HG03378 (cell line): ENCODE measurements around the gene PLN.

Source experiments
- ATAC-seq: cut with Tn5 transposase; IDR thresholded peaks from one replicate; pipeline ENCODE4 v1.9.1; 2021; ENCODE audit warnings: mild to moderate bottlenecking, moderate library complexity; ENCODE audit not compliant: unreplicated experiment

Gene PLN

DNA sequence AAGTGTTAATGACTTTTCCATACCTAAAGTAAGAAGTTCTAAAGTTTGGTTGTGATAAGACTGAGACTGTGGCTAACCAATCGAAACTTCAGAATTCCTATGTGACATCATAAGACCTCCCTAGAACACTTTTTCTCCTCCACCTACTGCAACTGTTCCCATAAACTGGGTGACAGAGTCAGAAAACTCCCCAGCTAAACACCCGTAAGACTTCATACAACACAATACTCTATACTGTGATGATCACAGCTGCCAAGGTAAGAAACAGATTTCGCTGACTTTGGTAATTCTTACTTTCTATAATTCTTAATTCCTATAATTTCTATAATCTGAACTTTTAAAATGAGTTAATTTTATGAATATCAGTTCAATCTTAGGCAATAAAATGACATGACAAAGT lies at the start of gene PLN:
TSS of gene PLN (plus strand) at position 161 of the 400 bp plus-strand sequence. CDS start 10,626 bp downstream, outside the sequence.
- ATAC-seq, result no peak

- no peak for ATAC-seq
Observed at GRCh38 chr6:118500130-118501015, 47.7 kb upstream of the PLN start.

DNA sequence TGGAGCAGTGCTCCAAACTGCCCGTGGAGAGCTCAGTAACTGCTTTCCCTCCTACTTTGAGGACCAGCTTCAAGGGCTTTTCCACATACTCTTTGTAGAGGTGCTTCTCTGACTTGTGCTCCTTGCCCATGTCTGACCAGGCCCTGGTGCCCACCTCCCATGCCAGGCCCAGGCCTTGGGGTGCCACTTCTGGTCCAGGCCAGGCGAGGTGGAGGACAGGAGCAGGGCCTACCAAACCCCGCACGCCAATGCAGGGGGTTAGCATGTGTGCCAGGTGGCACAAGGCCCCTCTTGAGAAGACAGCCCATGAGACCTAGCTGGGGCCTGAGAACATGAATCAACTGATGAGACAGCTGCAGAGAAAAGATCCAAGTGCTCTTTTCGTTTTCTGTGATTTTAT lies 47.0 kb upstream of the PLN start:
- no peak for ATAC-seq

- ATAC-seq, result no peak
Observed at GRCh38 chr6:118501765-118502164, 46.3 kb upstream of the PLN start.

GRCh38 chr6:118502169-118502568 lies 45.9 kb upstream of the PLN start:
- no peak for ATAC-seq

- ATAC-seq, result no peak
Observed at GRCh38 chr6:118504611-118505010, 43.5 kb upstream of the PLN start.

- no peak for ATAC-seq
Observed at GRCh38 chr6:118505656-118506055, 42.4 kb upstream of the PLN start.

- ATAC-seq, result no peak
Observed at GRCh38 chr6:118506071-118506638, 41.9 kb upstream of the PLN start.

- ATAC-seq, result no peak
Observed at GRCh38 chr6:118507636-118508035, 40.5 kb upstream of the PLN start.

DNA sequence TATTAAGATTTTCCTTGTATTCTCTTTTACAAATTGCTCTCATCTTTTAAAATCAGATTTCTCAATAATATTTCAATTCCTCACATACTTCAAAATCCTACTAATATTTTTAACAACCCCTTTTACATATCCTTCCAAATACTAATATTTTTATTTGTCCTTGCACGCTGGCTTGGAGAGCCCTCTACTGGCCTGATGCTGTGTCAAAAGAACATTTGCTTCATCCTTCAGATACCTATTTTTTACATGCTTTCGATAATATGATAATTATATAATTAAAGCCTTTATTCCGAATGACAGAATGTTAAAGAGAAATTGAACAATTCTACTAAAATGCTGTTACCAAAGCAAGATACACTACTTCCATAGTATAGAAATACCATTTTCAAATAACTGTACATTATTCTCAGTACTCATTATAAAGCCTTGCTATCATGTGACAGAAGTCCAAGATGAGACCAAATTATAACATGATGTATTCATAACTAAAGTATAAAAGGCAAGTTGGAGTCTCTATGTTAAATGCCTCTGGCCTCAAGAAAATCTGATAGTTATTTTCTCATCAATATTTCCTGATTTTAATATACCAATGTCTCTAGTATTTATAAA lies 39.0 kb upstream of the PLN start:
- no peak for ATAC-seq

DNA sequence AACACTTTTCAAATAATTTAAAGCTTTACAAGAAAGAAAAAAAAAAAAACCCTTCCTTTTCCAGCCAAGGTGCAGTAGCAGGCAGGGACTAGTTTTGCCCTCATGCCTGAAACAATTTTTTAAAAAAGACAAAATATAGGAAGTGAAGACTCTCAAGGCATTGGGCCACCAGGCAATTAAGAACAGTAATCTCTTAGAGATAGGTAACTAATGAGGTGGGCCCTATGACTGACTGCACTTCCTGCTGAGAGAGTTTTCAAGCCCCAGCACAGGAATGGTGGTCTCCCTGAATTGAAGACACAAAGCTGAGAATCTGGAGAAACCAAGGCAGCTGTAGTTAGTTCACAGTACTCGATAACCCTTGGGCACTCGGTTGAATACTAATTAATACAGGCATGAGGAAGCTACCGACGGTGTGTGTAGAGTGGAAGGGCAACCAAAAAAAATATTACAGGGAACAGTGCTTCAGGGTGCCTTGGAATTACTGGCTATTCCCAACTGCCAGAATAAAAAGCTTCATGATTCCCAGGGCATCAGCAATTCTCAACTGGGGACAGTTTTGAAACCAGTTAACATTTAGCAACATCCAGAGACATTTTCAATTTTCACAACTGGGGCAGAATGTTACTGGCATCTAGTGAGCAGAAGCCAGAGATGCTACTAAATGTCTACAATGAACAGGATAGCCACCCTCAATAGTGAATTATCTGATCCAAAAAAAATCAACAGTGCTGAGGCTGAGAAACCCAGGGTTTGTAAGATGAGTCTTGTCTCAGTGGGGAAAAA lies 36.0 kb upstream of the PLN start:
- no peak for ATAC-seq

DNA sequence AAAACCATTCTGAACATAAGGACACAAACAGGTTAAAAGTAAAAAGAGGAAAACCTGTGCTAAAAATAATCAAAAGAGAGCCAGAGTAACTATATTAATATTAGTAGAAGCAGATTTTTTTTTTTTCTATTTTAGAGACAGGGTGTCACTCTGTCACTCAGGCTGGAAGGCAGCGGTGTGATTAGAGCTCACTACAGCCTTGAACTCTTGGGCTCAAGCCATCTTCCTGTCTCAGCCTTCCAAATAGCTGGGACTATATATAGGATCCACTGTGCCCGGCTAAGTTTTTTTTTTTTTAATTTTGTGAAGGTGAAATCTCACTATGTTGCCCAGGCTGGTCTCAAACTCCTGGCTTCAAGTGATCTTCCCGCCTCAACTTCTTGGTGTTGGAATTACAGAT lies 33.4 kb upstream of the PLN start:
- no peak for ATAC-seq

- no peak for ATAC-seq
Observed at GRCh38 chr6:118522422-118522821, 25.7 kb upstream of the PLN start.

GRCh38 chr6:118523216-118523615 lies 24.9 kb upstream of the PLN start:
- ATAC-seq, result peak; percentile 84

GRCh38 chr6:118524686-118525085 lies 23.4 kb upstream of the PLN start:
- ATAC-seq, result no peak

GRCh38 chr6:118525913-118526780 lies 21.9 kb upstream of the PLN start:
- ATAC-seq, result no peak

GRCh38 chr6:118528129-118528528 lies 20.0 kb upstream of the PLN start:
- ATAC-seq, result no peak

- ATAC-seq, result no peak
Observed at GRCh38 chr6:118529756-118530155, 18.3 kb upstream of the PLN start.

DNA sequence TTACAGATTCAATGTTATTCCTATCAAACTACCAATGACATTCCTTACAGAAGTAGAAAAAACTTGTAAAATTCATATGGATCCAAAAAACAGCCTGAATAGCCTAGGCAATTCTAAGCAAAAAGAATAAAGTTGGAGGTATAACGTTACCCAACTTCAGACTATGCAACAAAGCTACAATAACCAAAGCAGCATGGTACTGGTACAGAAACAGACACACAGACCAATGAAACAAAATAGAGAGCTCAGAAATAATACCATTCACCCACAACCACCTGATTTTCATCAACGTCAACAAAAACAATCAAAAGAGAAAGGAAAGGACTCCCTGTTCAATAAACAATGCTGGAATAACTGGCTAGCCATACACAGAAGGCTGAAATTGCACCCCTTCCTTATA lies 17.2 kb upstream of the PLN start:
- ATAC-seq, result no peak

DNA sequence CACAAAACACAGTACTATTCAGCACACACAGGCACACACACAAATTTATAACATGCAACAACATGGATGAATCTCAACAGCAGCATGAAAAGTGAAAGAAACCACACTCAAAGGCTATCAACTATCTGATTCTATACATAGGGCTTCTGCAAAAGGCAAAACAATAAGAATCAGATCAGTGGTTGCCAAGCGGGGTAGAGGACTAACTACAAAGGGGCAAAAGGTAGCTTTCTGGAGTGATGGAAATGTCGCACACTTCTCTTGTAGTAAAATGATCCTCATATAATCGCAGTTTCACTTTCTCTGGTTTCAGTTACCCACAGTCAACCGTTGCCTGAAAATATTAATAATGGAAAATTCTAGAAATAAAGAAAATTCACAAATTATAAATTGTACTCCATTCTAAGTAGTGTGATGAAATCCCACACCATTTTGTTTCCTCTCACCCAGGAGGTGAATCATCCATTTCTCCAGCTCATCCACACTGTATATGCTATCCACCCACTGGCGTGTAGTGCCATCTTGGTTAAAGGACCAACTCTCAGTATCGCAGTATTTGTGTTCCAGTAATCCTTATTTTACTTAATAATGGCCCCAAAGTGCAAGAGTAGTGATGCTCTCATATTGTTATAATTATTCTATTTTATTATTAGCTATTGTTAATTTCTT lies 12.8 kb upstream of the PLN start:
- ATAC-seq, result no peak
